Transverse colon (tissue), 3 donors: ENCODE results near the gene SPA17.

ENCODE experiments used
- CTCF ChIP-seq, 5 experiments: fragments of 200-600 bp in 3 of 5; fragments of 450-650 bp in 2 of 5; sonication (generic) in 3 of 5; IDR thresholded peaks; 1 replicate in 2 of 5; 2 replicates in 3 of 5; pipeline ENCODE4 v1.5.1; 2016 to 2017; ENCODE audit warnings: antibody characterized with exemption in 5 of 5, inconsistent platforms in 3 of 5, mild to moderate bottlenecking in 2 of 5, moderate library complexity in 1 of 5
- EP300 ChIP-seq: sonication (generic); formaldehyde crosslinking; IDR thresholded peaks from one replicate; pipeline ENCODE4 v1.6.1; 2017; ENCODE audit warnings: antibody characterized with exemption, low read depth
- POLR2A ChIP-seq: fragments of 450-650 bp; IDR thresholded peaks from one replicate; pipeline ENCODE4 v1.6.1; 2016; ENCODE audit warnings: antibody characterized with exemption, mild to moderate bottlenecking, moderate library complexity

GRCh38 chr11:124736736-124737135, 63.0 kb downstream of the SPA17 start:
- TF ChIP-seq POLR2A (no peak), CTCF (IDR thresholded peaks at IDR 0.05) (no peak), EP300 (no peak)
